Activated gamma-delta T cell treated with Interleukin-2 at 50 U/mL for 16 hours (primary cell): ENCODE measurements around the gene LEKR1.
"Not testable (repeated sequence)": the region's sequence is repeated elsewhere in the genome, so short reads cannot be mapped to it uniquely, and the experiment has no call there.

Experiments
- DNase-seq: peaks from one replicate; pipeline ENCODE4 v3.0.0-alpha.2; 2020

Gene LEKR1

GRCh38 chr3:156808025-156808424 lies 18.1 kb upstream of the LEKR1 start:
- no peak for DNase-seq

- DNase-seq, result no peak
These were observed 14.9 kb upstream of the LEKR1 start for GRCh38 chr3:156811089-156811862.

- DNase-seq, result no peak
These were observed 13.4 kb upstream of the LEKR1 start for GRCh38 chr3:156812521-156813335.

GRCh38 chr3:156814295-156814694 lies 11.9 kb upstream of the LEKR1 start:
- DNase-seq, result no peak

- peak; percentile 58 for DNase-seq
These were observed 9.9 kb upstream of the LEKR1 start for GRCh38 chr3:156816091-156816793.

- peak; percentile 88 for DNase-seq
These were observed 9.1 kb upstream of the LEKR1 start for GRCh38 chr3:156816794-156817645.

GRCh38 chr3:156817646-156818272 lies 8.4 kb upstream of the LEKR1 start:
- no peak for DNase-seq

- no peak for DNase-seq
These were observed 7.9 kb upstream of the LEKR1 start for GRCh38 chr3:156818273-156818651.

GRCh38 chr3:156818890-156819289 lies 7.3 kb upstream of the LEKR1 start:
- DNase-seq, result no peak

- DNase-seq, result no peak
These were observed 6.1 kb upstream of the LEKR1 start for GRCh38 chr3:156819842-156820691.

GRCh38 chr3:156820692-156821080 lies 5.5 kb upstream of the LEKR1 start:
- DNase-seq, result no peak

GRCh38 chr3:156822626-156823260 lies 3.4 kb upstream of the LEKR1 start:
- not testable (repeated sequence) for DNase-seq

- DNase-seq, result no peak
These were observed 384 bp upstream of the LEKR1 start for GRCh38 chr3:156825795-156826143.

- DNase-seq, result no peak
These were observed 1.0 kb downstream of the LEKR1 start for GRCh38 chr3:156826896-156827882.

- DNase-seq, result no peak
These were observed 4.9 kb downstream of the LEKR1 start for GRCh38 chr3:156831006-156831405.

GRCh38 chr3:156834435-156834834 lies 8.3 kb downstream of the LEKR1 start:
- no peak for DNase-seq

- no peak for DNase-seq
These were observed 8.9 kb downstream of the LEKR1 start for GRCh38 chr3:156834962-156835535.

GRCh38 chr3:156836701-156837100 lies 10.5 kb downstream of the LEKR1 start:
- DNase-seq, result no peak

- no peak for DNase-seq
These were observed 11.0 kb downstream of the LEKR1 start for GRCh38 chr3:156837115-156837514.
